Measurements from ENCODE around the gene PPIP5K1.

Gene PPIP5K1

GRCh38 chr15:43528542-43529007, 61.4 kb downstream of the PPIP5K1 start (continued):
- TF ChIP-seq SNAI2 (CRISPR knock-in tag; IDR thresholded peaks at IDR 0.05) (no peak), ISL1 (CRISPR knock-in tag; IDR thresholded peaks at IDR 0.05) (no peak), TCF4 (CRISPR knock-in tag; IDR thresholded peaks at IDR 0.05; ENCODE audit: borderline replicate concordance) (no peak), RARB (CRISPR knock-in tag; IDR thresholded peaks at IDR 0.05) (no peak), ARNTL (CRISPR knock-in tag; IDR thresholded peaks at IDR 0.05; ENCODE audit: borderline replicate concordance, low read depth) (no peak), CSRNP3 (CRISPR knock-in tag; IDR thresholded peaks at IDR 0.05) (no peak), ZNF565 (CRISPR knock-in tag; conservative IDR thresholded peaks at IDR 0.05; ENCODE audit: low read depth) (no peak), TOX (CRISPR knock-in tag; IDR thresholded peaks at IDR 0.05; ENCODE audit: borderline replicate concordance) (no peak)

DNA sequence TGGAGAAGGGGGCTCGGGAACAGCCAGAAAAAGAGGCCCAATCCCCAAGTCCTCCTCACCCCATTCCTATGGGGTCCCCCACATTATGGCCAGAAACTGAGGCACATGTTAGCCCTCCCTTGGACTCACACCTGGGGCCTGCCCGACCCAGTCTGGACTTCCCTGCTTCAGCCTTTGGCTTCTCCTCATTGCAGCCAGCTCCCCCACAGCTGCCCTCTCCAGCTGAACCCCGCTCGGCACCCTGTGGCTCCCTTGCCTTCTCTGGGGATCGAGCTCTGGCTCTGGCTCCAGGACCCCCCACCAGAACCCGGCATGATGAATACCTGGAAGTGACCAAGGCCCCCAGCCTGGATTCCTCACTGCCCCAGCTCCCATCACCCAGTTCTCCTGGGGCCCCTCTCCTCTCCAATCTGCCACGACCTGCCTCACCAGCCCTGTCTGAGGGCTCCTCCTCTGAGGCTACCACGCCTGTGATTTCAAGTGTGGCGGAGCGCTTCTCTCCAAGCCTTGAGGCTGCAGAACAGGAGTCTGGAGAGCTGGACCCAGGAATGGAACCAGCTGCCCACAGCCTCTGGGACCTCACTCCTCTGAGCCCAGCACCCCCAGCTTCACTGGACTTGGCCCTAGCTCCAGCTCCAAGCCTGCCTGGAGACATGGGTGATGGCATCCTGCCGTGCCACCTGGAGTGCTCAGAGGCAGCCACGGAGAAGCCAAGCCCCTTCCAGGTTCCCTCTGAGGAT, 62.0 kb downstream of the PPIP5K1 start:
- no peak for TF ChIP-seq ZFP30 (CRISPR knock-in tag; IDR thresholded peaks at IDR 0.05)
- TF ChIP-seq, protein P1, sequence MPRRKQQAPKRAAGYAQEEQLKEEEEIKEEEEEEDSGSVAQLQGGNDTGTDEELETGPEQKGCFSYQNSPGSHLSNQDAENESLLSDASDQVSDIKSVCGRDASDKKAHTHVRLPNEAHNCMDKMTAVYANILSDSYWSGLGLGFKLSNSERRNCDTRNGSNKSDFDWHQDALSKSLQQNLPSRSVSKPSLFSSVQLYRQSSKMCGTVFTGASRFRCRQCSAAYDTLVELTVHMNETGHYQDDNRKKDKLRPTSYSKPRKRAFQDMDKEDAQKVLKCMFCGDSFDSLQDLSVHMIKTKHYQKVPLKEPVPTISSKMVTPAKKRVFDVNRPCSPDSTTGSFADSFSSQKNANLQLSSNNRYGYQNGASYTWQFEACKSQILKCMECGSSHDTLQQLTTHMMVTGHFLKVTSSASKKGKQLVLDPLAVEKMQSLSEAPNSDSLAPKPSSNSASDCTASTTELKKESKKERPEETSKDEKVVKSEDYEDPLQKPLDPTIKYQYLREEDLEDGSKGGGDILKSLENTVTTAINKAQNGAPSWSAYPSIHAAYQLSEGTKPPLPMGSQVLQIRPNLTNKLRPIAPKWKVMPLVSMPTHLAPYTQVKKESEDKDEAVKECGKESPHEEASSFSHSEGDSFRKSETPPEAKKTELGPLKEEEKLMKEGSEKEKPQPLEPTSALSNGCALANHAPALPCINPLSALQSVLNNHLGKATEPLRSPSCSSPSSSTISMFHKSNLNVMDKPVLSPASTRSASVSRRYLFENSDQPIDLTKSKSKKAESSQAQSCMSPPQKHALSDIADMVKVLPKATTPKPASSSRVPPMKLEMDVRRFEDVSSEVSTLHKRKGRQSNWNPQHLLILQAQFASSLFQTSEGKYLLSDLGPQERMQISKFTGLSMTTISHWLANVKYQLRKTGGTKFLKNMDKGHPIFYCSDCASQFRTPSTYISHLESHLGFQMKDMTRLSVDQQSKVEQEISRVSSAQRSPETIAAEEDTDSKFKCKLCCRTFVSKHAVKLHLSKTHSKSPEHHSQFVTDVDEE (CRISPR knock-in tag; IDR thresholded peaks at IDR 0.05): no peak
- no peak for TF ChIP-seq CSRNP3 (CRISPR knock-in tag; IDR thresholded peaks at IDR 0.05)
- TF ChIP-seq TCF4 (CRISPR knock-in tag; IDR thresholded peaks at IDR 0.05; ENCODE audit: borderline replicate concordance): no peak
- no peak for TF ChIP-seq BACH2 (CRISPR knock-in tag; IDR thresholded peaks at IDR 0.05; ENCODE audit: borderline replicate concordance)
- TF ChIP-seq GLIS3 (CRISPR knock-in tag; IDR thresholded peaks at IDR 0.05): no peak
- TF ChIP-seq SNAI2 (CRISPR knock-in tag; IDR thresholded peaks at IDR 0.05): no peak
- TF ChIP-seq ESRRG (CRISPR knock-in tag; IDR thresholded peaks at IDR 0.05): no peak
- no peak for TF ChIP-seq PPARA (CRISPR knock-in tag; IDR thresholded peaks at IDR 0.05; ENCODE audit: borderline replicate concordance)
- ATAC-seq: no peak

GRCh38 chr15:43527016-43527801, 62.8 kb downstream of the PPIP5K1 start:
- TF ChIP-seq ARNTL (CRISPR knock-in tag; IDR thresholded peaks at IDR 0.05; ENCODE audit: borderline replicate concordance, low read depth) (no peak), CSRNP3 (CRISPR knock-in tag; IDR thresholded peaks at IDR 0.05) (no peak), BACH2 (CRISPR knock-in tag; IDR thresholded peaks at IDR 0.05; ENCODE audit: borderline replicate concordance) (no peak), TCF4 (CRISPR knock-in tag; IDR thresholded peaks at IDR 0.05; ENCODE audit: borderline replicate concordance) (no peak), ISL1 (CRISPR knock-in tag; IDR thresholded peaks at IDR 0.05) (no peak), ZC3H10 (CRISPR knock-in tag; IDR thresholded peaks at IDR 0.05) (no peak), PATZ1 (CRISPR knock-in tag; IDR thresholded peaks at IDR 0.05; ENCODE audit: borderline replicate concordance) (no peak), TOX (CRISPR knock-in tag; IDR thresholded peaks at IDR 0.05; ENCODE audit: borderline replicate concordance) (no peak), GLIS3 (CRISPR knock-in tag; IDR thresholded peaks at IDR 0.05) (no peak), ZNF565 (CRISPR knock-in tag; conservative IDR thresholded peaks at IDR 0.05; ENCODE audit: low read depth) (no peak), OSR1 (CRISPR knock-in tag; IDR thresholded peaks at IDR 0.05) (no peak), RARB (CRISPR knock-in tag; IDR thresholded peaks at IDR 0.05) (no peak), SNAI2 (CRISPR knock-in tag; IDR thresholded peaks at IDR 0.05) (no peak)
- no peak for ATAC-seq
